Activated CD4-positive, CD25-positive, alpha-beta regulatory T cell treated with anti-CD3 and anti-CD28 coated beads, Interleukin-2, amount 50 U/mL, for 24 hours (primary cell): ENCODE measurements around the gene CDH15.
A peak's percentile ranks its signal among the peaks of the same experiment; 100 is the strongest.

Experiments
- ATAC-seq, 2 donors: fragments of 150-1000 bp; cut with Tn5 transposase; one replicate each; pipeline ENCODE4 v1.10.0; 2021; ENCODE audit warnings: mild to moderate bottlenecking in 1 of 2, moderate library complexity in 1 of 2

CDH15 gene

GRCh38 chr16:89200850-89201411, 29.4 kb downstream of the CDH15 start:
- ATAC-seq: no peak

GRCh38 chr16:89201439-89202377, 30.2 kb downstream of the CDH15 start:
- peak; percentile 68 to 70 for ATAC-seq

- no peak for ATAC-seq
Measured at GRCh38 chr16:89202422-89203215, 31.1 kb downstream of the CDH15 start.

GRCh38 chr16:89207993-89208392, 36.4 kb downstream of the CDH15 start:
- no peak for ATAC-seq

GRCh38 chr16:89209522-89210044, 38.0 kb downstream of the CDH15 start:
- ATAC-seq: no peak

- ATAC-seq: no peak
Measured at GRCh38 chr16:89210165-89210903, 38.8 kb downstream of the CDH15 start.

- ATAC-seq: no peak
Measured at GRCh38 chr16:89210904-89211515, 39.5 kb downstream of the CDH15 start.

GRCh38 chr16:89216315-89217137, 45.0 kb downstream of the CDH15 start:
- peak; percentile 82 to 83 for ATAC-seq

GRCh38 chr16:89217138-89217387, 45.5 kb downstream of the CDH15 start:
- ATAC-seq: no peak

- ATAC-seq: peak; percentile 76 to 80
Measured at GRCh38 chr16:89217388-89218191, 46.0 kb downstream of the CDH15 start, which contains the start of gene ZNF778. Gene ZNF778, plus strand, starts transcription at chr16:89217703. Its CDS starts 3,425 bp downstream, at chr16:89221128.

GRCh38 chr16:89219365-89219764, 47.8 kb downstream of the CDH15 start:
- no peak for ATAC-seq

- ATAC-seq: no peak
Measured at GRCh38 chr16:89221604-89222003, 50.1 kb downstream of the CDH15 start.

GRCh38 chr16:89222931-89223330, 51.4 kb downstream of the CDH15 start:
- ATAC-seq: no peak

GRCh38 chr16:89224665-89225064, 53.1 kb downstream of the CDH15 start:
- ATAC-seq: no peak

- no peak for ATAC-seq
Measured at GRCh38 chr16:89230255-89230654, 58.7 kb downstream of the CDH15 start.

GRCh38 chr16:89232107-89232506, 60.6 kb downstream of the CDH15 start:
- no peak for ATAC-seq

GRCh38 chr16:89233678-89234490, 62.3 kb downstream of the CDH15 start:
- ATAC-seq: no peak

GRCh38 chr16:89237733-89238132, 66.2 kb downstream of the CDH15 start:
- ATAC-seq: no peak
